Keratinocyte (primary cell): Measurements from ENCODE around the gene GPSM1. TPM values are rescaled to one million over a fixed set of nuclear protein-coding genes. Genes with fewer than 3 reads are reported as not detected.

Source experiments
- DNase-seq: peaks from one replicate; pipeline ENCODE4 v3.0.0-alpha.2; 2011; ENCODE audit warnings: low read depth, missing footprints, low spot score
- FAIRE-seq: peaks from 2 replicates; lab custom pipeline; 2011; peaks lifted over from hg19 to GRCh38; lab: Jason Lieb, UNC
- H2AFZ ChIP-seq: 2 replicates; pipeline ENCODE4 v1.6.0; 2012; ENCODE audit warnings: low read length, control low read depth, inconsistent platforms; ENCODE audit not compliant: control insufficient read depth
- H3K27ac ChIP-seq: 2 replicates; pipeline ENCODE4 v1.5.1; 2011; ENCODE audit warnings: low read length; ENCODE audit not compliant: control insufficient read depth, insufficient read depth
- H3K27me3 ChIP-seq: 3 replicates; pipeline ENCODE4 v1.6.0; 2011; ENCODE audit warnings: low read length; ENCODE audit not compliant: control insufficient read depth, insufficient read depth; ENCODE audit errors: extremely low read depth
- H3K36me3 ChIP-seq, 2 experiments: 2 replicates in 1 of 2; 3 replicates in 1 of 2; pipeline ENCODE4 v1.5.1; 2011; ENCODE audit warnings: low read length in 2 of 2, mild to moderate bottlenecking in 1 of 2; ENCODE audit not compliant: control insufficient read depth in 2 of 2, insufficient read depth in 2 of 2; ENCODE audit errors: extremely low read depth in 1 of 2
- H3K4me1 ChIP-seq: 3 replicates; pipeline ENCODE4 v1.5.1; 2011; ENCODE audit warnings: low read length; ENCODE audit not compliant: control insufficient read depth, insufficient read depth; ENCODE audit errors: extremely low read depth
- H3K4me2 ChIP-seq: 3 replicates; pipeline ENCODE4 v1.6.0; 2011; ENCODE audit warnings: low read depth, low read length; ENCODE audit not compliant: control insufficient read depth, insufficient read depth; ENCODE audit errors: extremely low read depth
- H3K4me3 ChIP-seq, 3 experiments: fragments of 200-600 bp in 1 of 3; sonication (generic) in 1 of 3; 2 replicates in 2 of 3; 3 replicates in 1 of 3; pipeline ENCODE4 v1.5.1; 2011 to 2016; ENCODE audit warnings: low read length in 3 of 3, mild to moderate bottlenecking in 3 of 3, control low read depth in 2 of 3, inconsistent platforms in 1 of 3, low read depth in 1 of 3, mixed read lengths in 1 of 3, mixed run types in 1 of 3, moderate library complexity in 1 of 3; ENCODE audit not compliant: control insufficient read depth in 2 of 3, insufficient read depth in 2 of 3; ENCODE audit errors: extremely low read depth in 1 of 3
- H3K79me2 ChIP-seq: 2 replicates; pipeline ENCODE4 v1.6.0; 2012; ENCODE audit warnings: low read length; ENCODE audit not compliant: control insufficient read depth, insufficient read depth
- H3K9ac ChIP-seq: 3 replicates; pipeline ENCODE4 v1.6.0; 2011; ENCODE audit warnings: low read length; ENCODE audit not compliant: control insufficient read depth, insufficient read depth; ENCODE audit errors: extremely low read depth
- H3K9me1 ChIP-seq: 3 replicates; pipeline ENCODE4 v1.6.0; 2011; ENCODE audit warnings: low read length; ENCODE audit not compliant: control insufficient read depth, insufficient read depth; ENCODE audit errors: extremely low read depth
- H3K9me3 ChIP-seq: 2 replicates; pipeline ENCODE4 v1.5.1; 2012; ENCODE audit warnings: low read depth, low read length; ENCODE audit not compliant: control insufficient read depth
- H4K20me1 ChIP-seq: 3 replicates; pipeline ENCODE4 v1.6.0; 2011; ENCODE audit warnings: low read length; ENCODE audit not compliant: control insufficient read depth, insufficient read depth; ENCODE audit errors: extremely low read depth
- EZH2 ChIP-seq: IDR thresholded peaks from one replicate; pipeline ENCODE4 v1.6.1; 2012; ENCODE audit warnings: inconsistent platforms, mild to moderate bottlenecking, low read length, moderate library complexity
- dilution Hi-C: fragments of 300-500 bp; cut with MboI; formaldehyde crosslinking; loops from one replicate; pipeline ENCODE4 v1.7.0; 2020; ENCODE audit warnings: low sequenced_read_pairs; ENCODE audit not compliant: extremely low pct_ligation_motif_present
- polyA plus RNA-seq, 5 experiments: library from polyadenylated mRNA; depleted of rRNA in 3 of 5; stranded (reverse) in 3 of 5; stranded (forward) in 1 of 5; unstranded in 1 of 5; fragments of >200 nt; gene quantifications; 1 replicate in 1 of 5; 2 replicates in 3 of 5; 3 replicates in 1 of 5; pipeline versions ENCODE4 v1.2.1 to v1.2.3, GENCODE V29; 2011 to 2012; ENCODE audit warnings: missing spikeins in 2 of 5, low read depth in 1 of 5, low replicate concordance in 1 of 5
- TF ChIP-seq, protein P1 (sequence below), 3 experiments: IDR thresholded peaks in 1 of 3; conservative IDR thresholded peaks in 1 of 3; optimal IDR thresholded peaks in 1 of 3; 2 replicates in 2 of 3; 3 replicates in 1 of 3; pipeline versions ENCODE3 to v1.5.1; 2011; ENCODE audit warnings: low read length in 3 of 3, mild to moderate bottlenecking in 3 of 3, moderate library complexity in 2 of 3, control low read depth in 1 of 3, inconsistent platforms in 1 of 3; ENCODE audit not compliant: insufficient read depth in 2 of 3; ENCODE audit errors: extremely low read depth in 1 of 3

GPSM1 gene
- polyA plus RNA-seq, 1 donor (not counting 4 experiments of a cell fraction or from before 2014, with no cell fraction given) = 2.5 TPM

DNA sequence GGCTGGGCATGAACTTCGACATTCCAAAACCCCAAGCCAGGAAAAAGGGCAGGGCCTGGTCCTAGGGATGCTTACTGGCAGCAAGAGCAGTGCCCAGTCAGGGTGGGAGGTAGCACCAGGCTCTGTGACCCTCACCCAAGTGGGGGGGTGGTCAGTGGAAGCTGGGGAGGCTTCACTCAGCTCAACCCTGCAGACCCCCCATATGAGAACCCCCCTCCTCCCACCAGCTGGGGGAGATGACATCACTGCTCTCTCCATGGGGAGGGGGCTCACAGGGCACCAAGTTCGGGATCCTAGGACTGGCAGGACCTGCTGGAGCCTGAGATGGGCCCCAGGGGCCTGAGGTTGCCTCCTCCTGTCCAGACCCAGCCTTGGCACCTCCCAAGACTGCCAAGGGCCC is 31.5 kb downstream of the GPSM1 start:
- Histone ChIP-seq H2AFZ (no peak overlapping the region), H3K4me3 (no peak overlapping the region), H3K9me1 (no peaks in the 10 kb centered on the region), H3K4me2 (no peak overlapping the region), H3K36me3 (peaks cover 0 to 3% of the 10 kb centered on the region in 2 experiments), H4K20me1 (no peaks in the 10 kb centered on the region), H3K4me1 (peaks cover 9% of the 10 kb centered on the region), H3K79me2 (no peaks in the 10 kb centered on the region), H3K27me3 (no peaks in the 10 kb centered on the region), H3K27ac (no peak overlapping the region), H3K9me3 (no peaks in the 10 kb centered on the region), H3K9ac (no peak overlapping the region)
- DNase-seq (no peak), FAIRE-seq (no peak)
- TF ChIP-seq EZH2 = no peak
- TF ChIP-seq, protein P1, sequence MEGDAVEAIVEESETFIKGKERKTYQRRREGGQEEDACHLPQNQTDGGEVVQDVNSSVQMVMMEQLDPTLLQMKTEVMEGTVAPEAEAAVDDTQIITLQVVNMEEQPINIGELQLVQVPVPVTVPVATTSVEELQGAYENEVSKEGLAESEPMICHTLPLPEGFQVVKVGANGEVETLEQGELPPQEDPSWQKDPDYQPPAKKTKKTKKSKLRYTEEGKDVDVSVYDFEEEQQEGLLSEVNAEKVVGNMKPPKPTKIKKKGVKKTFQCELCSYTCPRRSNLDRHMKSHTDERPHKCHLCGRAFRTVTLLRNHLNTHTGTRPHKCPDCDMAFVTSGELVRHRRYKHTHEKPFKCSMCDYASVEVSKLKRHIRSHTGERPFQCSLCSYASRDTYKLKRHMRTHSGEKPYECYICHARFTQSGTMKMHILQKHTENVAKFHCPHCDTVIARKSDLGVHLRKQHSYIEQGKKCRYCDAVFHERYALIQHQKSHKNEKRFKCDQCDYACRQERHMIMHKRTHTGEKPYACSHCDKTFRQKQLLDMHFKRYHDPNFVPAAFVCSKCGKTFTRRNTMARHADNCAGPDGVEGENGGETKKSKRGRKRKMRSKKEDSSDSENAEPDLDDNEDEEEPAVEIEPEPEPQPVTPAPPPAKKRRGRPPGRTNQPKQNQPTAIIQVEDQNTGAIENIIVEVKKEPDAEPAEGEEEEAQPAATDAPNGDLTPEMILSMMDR (optimal IDR thresholded peaks at IDR 0.05 in 1 of 3, IDR thresholded peaks at IDR 0.05 in 1 of 3, conservative IDR thresholded peaks at IDR 0.05 in 1 of 3; ENCODE audit: extremely low read depth in 1 of 3, insufficient read depth in 2 of 3, low read length in 3 of 3) = no peak
- dilution Hi-C loops = no loop called here

DNA sequence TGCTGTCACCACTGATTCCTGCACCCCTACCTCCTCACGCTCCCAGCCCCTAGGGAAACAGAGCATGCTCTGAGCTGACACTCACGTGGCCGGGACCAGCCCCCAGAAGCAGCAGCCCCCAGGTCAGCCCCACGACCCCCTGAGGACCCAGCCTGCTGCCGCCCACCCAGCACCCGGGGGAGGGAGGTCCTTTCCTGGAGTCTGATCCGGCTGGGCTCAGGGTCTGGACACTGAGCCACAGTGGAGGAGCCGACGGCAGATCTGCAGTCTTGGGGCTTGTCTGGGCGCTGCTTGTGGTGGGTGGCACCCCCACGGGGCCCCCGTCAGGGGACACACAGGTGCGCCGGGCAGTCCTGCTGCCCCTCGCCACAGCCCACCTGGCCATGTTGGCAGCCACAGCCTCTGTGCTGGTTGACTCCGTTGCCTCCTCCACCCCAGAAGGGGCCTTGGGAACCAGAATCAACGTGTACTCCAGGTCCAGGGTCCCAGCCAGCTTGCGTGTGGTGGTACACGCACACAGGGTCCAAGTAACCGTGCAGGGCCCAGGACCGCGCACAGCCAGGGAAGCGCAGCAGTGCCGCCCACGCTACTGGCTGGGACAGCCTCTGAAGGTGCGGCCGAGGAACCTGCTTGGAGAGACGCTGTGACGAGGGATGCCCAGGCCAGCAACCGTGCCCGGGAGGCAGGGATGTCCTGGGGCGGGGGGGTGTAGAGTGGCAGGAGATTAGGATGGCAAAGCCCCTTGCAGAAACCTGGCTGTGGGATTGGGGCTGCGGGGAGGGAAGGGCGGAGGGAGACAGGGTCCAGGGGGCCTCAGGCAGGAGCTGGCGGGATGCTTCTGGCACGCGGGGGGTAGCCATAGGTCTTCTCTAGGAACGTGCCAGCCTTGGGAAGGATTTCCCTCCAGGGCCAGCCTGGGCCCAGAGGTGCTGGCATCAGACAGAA is 32.7 kb downstream of the GPSM1 start:
- no peak for TF ChIP-seq EZH2
- TF ChIP-seq, protein P1 (optimal IDR thresholded peaks at IDR 0.05 in 1 of 3, IDR thresholded peaks at IDR 0.05 in 1 of 3, conservative IDR thresholded peaks at IDR 0.05 in 1 of 3; ENCODE audit: extremely low read depth in 1 of 3, insufficient read depth in 2 of 3, low read length in 3 of 3) = no peak
- H3K9me1 ChIP-seq = no peaks in the 10 kb centered on the region
- FAIRE-seq (no peak), DNase-seq (no peak)
- H3K27me3 ChIP-seq = no peaks in the 10 kb centered on the region
- no peak overlapping the region for H3K4me3 ChIP-seq
- no peak overlapping the region for H2AFZ ChIP-seq
- no peak overlapping the region for H3K9ac ChIP-seq
- peaks cover 12% of the 10 kb centered on the region for H3K4me1 ChIP-seq
- H3K4me2 ChIP-seq = no peak overlapping the region
- H3K9me3 ChIP-seq = no peaks in the 10 kb centered on the region
- H4K20me1 ChIP-seq = no peaks in the 10 kb centered on the region
- H3K36me3 ChIP-seq = peaks cover 0 to 3% of the 10 kb centered on the region in 2 experiments
- no peak overlapping the region for H3K27ac ChIP-seq
- dilution Hi-C loops = no loop called here
- H3K79me2 ChIP-seq = no peaks in the 10 kb centered on the region
